ENCODE measurements around the gene PRDM1. TPM values are rescaled to one million over a fixed set of nuclear protein-coding genes. Genes with fewer than 3 reads are reported as not detected.

PRDM1 gene
- polyA plus RNA-seq, 2 donors: 29.7 to 37.6 TPM

- Histone ChIP-seq H3K36me3 (ENCODE audit: control insufficient read depth in 2 of 2, insufficient read depth in 2 of 2, low read length in 1 of 2) (no peaks in the 10 kb centered on the region), H3K9me3 (ENCODE audit: control insufficient read depth in 2 of 2, insufficient read depth in 1 of 2, low read depth in 1 of 2, low read length in 1 of 2) (peaks cover 0 to 2% of the 10 kb centered on the region in 2 donors), H3K27ac (ENCODE audit: low read depth in 2 of 2, low read length in 1 of 2) (no peak overlapping the region), H3K27me3 (ENCODE audit: control insufficient read depth in 1 of 2, insufficient read depth in 2 of 2, low read length in 2 of 2) (no peaks in the 10 kb centered on the region), H3K4me1 (ENCODE audit: control insufficient read depth in 2 of 2, insufficient read depth in 2 of 2, low read length in 1 of 2) (no peaks in the 10 kb centered on the region), H3K4me3 (ENCODE audit: low read depth in 1 of 2, low read length in 2 of 2) (no peak overlapping the region)
- WGBS, 2 donors: 88% methylated on average over 4 of the region's 4 CpGs
These were observed 66.8 kb downstream of the PRDM1 start for GRCh38 chr6:106152952-106153351.

GRCh38 chr6:106154326-106154725 is 68.2 kb downstream of the PRDM1 start:
- WGBS, 2 donors: 93 to 97% methylated on average over 8 of the region's 8 CpGs
- H3K36me3 ChIP-seq (ENCODE audit: control insufficient read depth in 2 of 2, insufficient read depth in 2 of 2, low read length in 1 of 2): no peaks in the 10 kb centered on the region
- H3K27me3 ChIP-seq (ENCODE audit: control insufficient read depth in 1 of 2, insufficient read depth in 2 of 2, low read length in 2 of 2): no peaks in the 10 kb centered on the region
- H3K4me3 ChIP-seq (ENCODE audit: low read depth in 1 of 2, low read length in 2 of 2): no peak overlapping the region
- H3K9me3 ChIP-seq (ENCODE audit: control insufficient read depth in 2 of 2, insufficient read depth in 1 of 2, low read depth in 1 of 2, low read length in 1 of 2): peaks cover 0 to 2% of the 10 kb centered on the region in 2 donors
- no peak overlapping the region for H3K27ac ChIP-seq (ENCODE audit: low read depth in 2 of 2, low read length in 1 of 2)
- no peaks in the 10 kb centered on the region for H3K4me1 ChIP-seq (ENCODE audit: control insufficient read depth in 2 of 2, insufficient read depth in 2 of 2, low read length in 1 of 2)

GRCh38 chr6:106155219-106155830 is 69.2 kb downstream of the PRDM1 start:
- H3K36me3 ChIP-seq (ENCODE audit: control insufficient read depth in 2 of 2, insufficient read depth in 2 of 2, low read length in 1 of 2): no peaks in the 10 kb centered on the region
- no peak overlapping the region for H3K27ac ChIP-seq (ENCODE audit: low read depth in 2 of 2, low read length in 1 of 2)

GRCh38 chr6:106156413-106156812 is 70.3 kb downstream of the PRDM1 start:
- H3K4me1 ChIP-seq (ENCODE audit: control insufficient read depth in 2 of 2, insufficient read depth in 2 of 2, low read length in 1 of 2): no peaks in the 10 kb centered on the region
- no peaks in the 10 kb centered on the region for H3K27me3 ChIP-seq (ENCODE audit: control insufficient read depth in 1 of 2, insufficient read depth in 2 of 2, low read length in 2 of 2)
- H3K4me3 ChIP-seq (ENCODE audit: low read depth in 1 of 2, low read length in 2 of 2): no peak overlapping the region
- no peak overlapping the region for H3K27ac ChIP-seq (ENCODE audit: low read depth in 2 of 2, low read length in 1 of 2)
- WGBS, 2 donors: 76 to 82% methylated on average over 3 of the region's 3 CpGs
- H3K9me3 ChIP-seq (ENCODE audit: control insufficient read depth in 2 of 2, insufficient read depth in 1 of 2, low read depth in 1 of 2, low read length in 1 of 2): peaks cover 0 to 2% of the 10 kb centered on the region in 2 donors
- H3K36me3 ChIP-seq (ENCODE audit: control insufficient read depth in 2 of 2, insufficient read depth in 2 of 2, low read length in 1 of 2): no peaks in the 10 kb centered on the region

More at GRCh38 chr6:106155219-106155830, 69.2 kb downstream of the PRDM1 start:
- no peaks in the 10 kb centered on the region for H3K4me1 ChIP-seq (ENCODE audit: control insufficient read depth in 2 of 2, insufficient read depth in 2 of 2, low read length in 1 of 2)
- H3K4me3 ChIP-seq (ENCODE audit: low read depth in 1 of 2, low read length in 2 of 2): no peak overlapping the region
- H3K27me3 ChIP-seq (ENCODE audit: control insufficient read depth in 1 of 2, insufficient read depth in 2 of 2, low read length in 2 of 2): no peaks in the 10 kb centered on the region
- peaks cover 0 to 2% of the 10 kb centered on the region in 2 donors for H3K9me3 ChIP-seq (ENCODE audit: control insufficient read depth in 2 of 2, insufficient read depth in 1 of 2, low read depth in 1 of 2, low read length in 1 of 2)
- 85 to 90% methylated on average over 12 of the region's 12 CpGs for WGBS, 2 donors

GRCh38 chr6:106156863-106157262 is 70.7 kb downstream of the PRDM1 start:
- no peak overlapping the region for H3K4me3 ChIP-seq (ENCODE audit: low read depth in 1 of 2, low read length in 2 of 2)
- no peaks in the 10 kb centered on the region for H3K36me3 ChIP-seq (ENCODE audit: control insufficient read depth in 2 of 2, insufficient read depth in 2 of 2, low read length in 1 of 2)
- WGBS, 2 donors: 55 to 61% methylated on average over 3 of the region's 3 CpGs
- no peaks in the 10 kb centered on the region for H3K4me1 ChIP-seq (ENCODE audit: control insufficient read depth in 2 of 2, insufficient read depth in 2 of 2, low read length in 1 of 2)
- H3K9me3 ChIP-seq (ENCODE audit: control insufficient read depth in 2 of 2, insufficient read depth in 1 of 2, low read depth in 1 of 2, low read length in 1 of 2): peaks cover 0 to 2% of the 10 kb centered on the region in 2 donors
- no peaks in the 10 kb centered on the region for H3K27me3 ChIP-seq (ENCODE audit: control insufficient read depth in 1 of 2, insufficient read depth in 2 of 2, low read length in 2 of 2)
- no peak overlapping the region for H3K27ac ChIP-seq (ENCODE audit: low read depth in 2 of 2, low read length in 1 of 2)

GRCh38 chr6:106158816-106159215 is 72.7 kb downstream of the PRDM1 start:
- Histone ChIP-seq H3K4me1 (ENCODE audit: control insufficient read depth in 2 of 2, insufficient read depth in 2 of 2, low read length in 1 of 2) (peaks cover 0 to 2% of the 10 kb centered on the region in 2 donors), H3K27me3 (ENCODE audit: control insufficient read depth in 1 of 2, insufficient read depth in 2 of 2, low read length in 2 of 2) (no peaks in the 10 kb centered on the region), H3K9me3 (ENCODE audit: control insufficient read depth in 2 of 2, insufficient read depth in 1 of 2, low read depth in 1 of 2, low read length in 1 of 2) (peaks cover 0 to 2% of the 10 kb centered on the region in 2 donors), H3K36me3 (ENCODE audit: control insufficient read depth in 2 of 2, insufficient read depth in 2 of 2, low read length in 1 of 2) (no peaks in the 10 kb centered on the region), H3K27ac (ENCODE audit: low read depth in 2 of 2, low read length in 1 of 2) (no peak overlapping the region), H3K4me3 (ENCODE audit: low read depth in 1 of 2, low read length in 2 of 2) (no peak overlapping the region)
- WGBS, 2 donors: 66 to 93% methylated on average over 1 of the region's 1 CpG

Other genes with a start within 250 kb of the PRDM1 start
- gene ATG5, start 239.4 kb downstream of the PRDM1 start, polyA plus RNA-seq: 10 to 100 TPM in 1 of 2 donors, 1 to 10 TPM in 1; 9.1 to 12.5 TPM